H7 (cell line): Measurements from ENCODE around the gene DCAF15. TPM values are rescaled to one million over a fixed set of nuclear protein-coding genes. Genes with fewer than 3 reads are reported as not detected.

Experiments
- DNase-seq: peaks from one replicate; pipeline ENCODE4 v3.0.0; 2012
- H3K27me3 ChIP-seq: 2 replicates; pipeline ENCODE4 v1.6.0; 2011; ENCODE audit warnings: mild to moderate bottlenecking, low read length; ENCODE audit not compliant: control insufficient read depth, insufficient read depth
- H3K36me3 ChIP-seq: replicated peaks from 2 replicates; pipeline ENCODE4 v1.5.1; 2011; ENCODE audit warnings: low read length; ENCODE audit not compliant: control insufficient read depth, insufficient read depth
- H3K4me3 ChIP-seq: 2 replicates; pipeline ENCODE4 v1.5.1; 2011; ENCODE audit warnings: low read depth, mild to moderate bottlenecking, control low read depth, low read length, moderate library complexity; ENCODE audit not compliant: insufficient read depth
- total RNA-seq: library from RNA; depleted of rRNA; stranded (reverse); fragments of >200 nt; shearing (Covaris generic); gene quantifications from 2 replicates; pipeline ENCODE4 v1.2.3, GENCODE V29; 2014

The DCAF15 gene
- total RNA-seq, 1 experiment from 2014 or later = 92.9 TPM

DNA sequence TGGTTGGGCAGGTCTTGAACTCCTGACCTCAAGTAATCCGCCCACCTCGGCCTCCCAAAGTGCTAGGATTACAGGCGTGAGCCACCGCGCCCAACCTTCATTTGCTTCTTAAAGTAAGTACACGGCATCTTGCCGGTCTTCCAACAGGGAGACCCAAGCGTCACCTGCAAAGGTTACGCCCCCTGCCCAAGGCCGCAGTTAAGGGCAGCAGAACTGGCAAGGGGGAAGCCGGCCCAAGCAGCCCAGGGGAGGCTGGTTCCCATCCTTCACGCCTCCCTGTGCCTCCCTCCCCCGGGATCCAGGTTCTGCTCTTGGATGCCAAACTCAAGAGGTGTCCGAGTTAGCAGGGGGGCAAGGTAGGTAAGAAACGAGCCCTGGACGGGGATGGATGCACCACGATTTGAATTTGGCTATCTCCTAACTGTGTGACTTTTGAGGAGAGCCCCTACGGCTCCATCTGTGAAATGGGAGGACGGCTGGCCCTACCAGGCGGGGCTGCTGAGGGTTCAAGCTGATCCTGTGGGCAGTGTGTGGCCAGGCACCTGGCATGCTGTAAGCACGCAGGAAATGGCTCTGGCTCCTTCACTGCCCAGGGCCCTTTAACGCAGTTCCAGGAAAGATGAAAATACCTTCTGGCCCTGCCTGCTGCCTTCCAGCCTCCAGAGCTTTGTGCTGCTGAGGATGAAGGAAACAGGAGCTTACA is 44.8 kb downstream of the DCAF15 start:
- no peaks in the 10 kb centered on the region; the same call in none of the 2 replicates for H3K36me3 ChIP-seq
- DNase-seq = peak; percentile 45

DNA sequence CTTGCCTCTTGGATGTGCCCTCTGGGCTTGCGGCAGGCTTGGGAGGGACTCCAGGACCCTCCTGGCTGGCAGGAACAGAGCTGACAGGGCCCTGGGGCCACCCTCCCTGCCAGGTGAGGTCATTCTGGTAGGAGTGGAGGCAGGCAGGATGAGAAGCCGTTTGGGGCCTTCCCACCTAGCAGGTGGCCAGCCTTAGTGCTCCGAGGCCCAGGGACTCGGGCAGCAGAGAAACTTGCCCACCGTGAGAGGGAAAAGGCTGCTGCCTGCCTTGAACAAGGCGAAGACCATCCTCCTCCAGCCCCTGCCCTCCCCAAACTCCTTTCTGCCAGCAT is 45.3 kb downstream of the DCAF15 start:
- no peak overlapping the region for H3K4me3 ChIP-seq
- DNase-seq = no peak

More for the DNA sequence above, 44.8 kb downstream of the DCAF15 start:
- no peaks in the 10 kb centered on the region for H3K27me3 ChIP-seq
- H3K4me3 ChIP-seq = no peak overlapping the region

DNA sequence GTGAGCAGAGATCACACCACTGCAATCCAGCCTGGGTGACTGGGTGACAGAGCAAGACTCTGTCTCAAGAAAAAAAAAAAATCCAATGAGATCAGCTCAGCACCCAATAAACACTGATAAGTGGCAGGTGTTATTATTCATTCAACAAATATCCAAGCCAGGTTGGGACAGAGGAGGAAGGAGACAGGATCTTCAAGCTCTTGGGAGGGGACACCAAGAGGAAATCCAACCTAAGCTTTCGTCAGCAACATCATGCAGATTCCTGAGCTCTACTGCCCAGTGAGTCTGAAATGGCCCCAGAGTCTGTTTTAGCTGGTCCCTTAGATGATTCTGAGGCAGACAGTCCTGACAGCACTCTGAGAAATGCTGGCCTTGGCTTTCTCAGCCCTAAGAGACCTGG is 46.1 kb downstream of the DCAF15 start:
- no peak for DNase-seq
- H3K4me3 ChIP-seq = no peak overlapping the region
- H3K36me3 ChIP-seq = no peaks in the 10 kb centered on the region; the same call in 1 of the 2 replicates
- H3K27me3 ChIP-seq = no peaks in the 10 kb centered on the region

More for the DNA sequence above, 45.3 kb downstream of the DCAF15 start:
- Histone ChIP-seq H3K27me3 (no peaks in the 10 kb centered on the region), H3K36me3 (no peaks in the 10 kb centered on the region; the same call in none of the 2 replicates)

DNA sequence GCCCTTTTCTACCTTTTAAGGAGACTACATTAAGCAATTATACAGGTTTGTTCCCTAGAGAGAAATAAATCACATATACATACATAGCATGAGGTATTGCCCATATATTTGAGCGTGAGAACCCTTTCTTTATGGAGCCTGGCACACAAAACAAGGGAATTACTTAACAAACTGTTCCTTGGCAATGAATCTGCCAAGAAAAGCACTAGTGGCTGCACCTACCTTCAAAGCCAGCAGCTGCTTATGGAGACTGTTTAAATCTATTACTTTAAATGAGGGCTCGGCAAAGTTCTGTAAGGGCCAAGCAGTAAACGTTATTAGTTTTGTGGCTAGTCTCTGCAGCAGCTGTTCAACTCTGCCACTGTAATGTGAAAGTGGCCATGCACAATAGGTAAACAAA is 46.8 kb downstream of the DCAF15 start:
- DNase-seq = no peak
- Histone ChIP-seq H3K36me3 (no peaks in the 10 kb centered on the region; the same call in 1 of the 2 replicates), H3K27me3 (no peaks in the 10 kb centered on the region), H3K4me3 (no peak overlapping the region)

DNA sequence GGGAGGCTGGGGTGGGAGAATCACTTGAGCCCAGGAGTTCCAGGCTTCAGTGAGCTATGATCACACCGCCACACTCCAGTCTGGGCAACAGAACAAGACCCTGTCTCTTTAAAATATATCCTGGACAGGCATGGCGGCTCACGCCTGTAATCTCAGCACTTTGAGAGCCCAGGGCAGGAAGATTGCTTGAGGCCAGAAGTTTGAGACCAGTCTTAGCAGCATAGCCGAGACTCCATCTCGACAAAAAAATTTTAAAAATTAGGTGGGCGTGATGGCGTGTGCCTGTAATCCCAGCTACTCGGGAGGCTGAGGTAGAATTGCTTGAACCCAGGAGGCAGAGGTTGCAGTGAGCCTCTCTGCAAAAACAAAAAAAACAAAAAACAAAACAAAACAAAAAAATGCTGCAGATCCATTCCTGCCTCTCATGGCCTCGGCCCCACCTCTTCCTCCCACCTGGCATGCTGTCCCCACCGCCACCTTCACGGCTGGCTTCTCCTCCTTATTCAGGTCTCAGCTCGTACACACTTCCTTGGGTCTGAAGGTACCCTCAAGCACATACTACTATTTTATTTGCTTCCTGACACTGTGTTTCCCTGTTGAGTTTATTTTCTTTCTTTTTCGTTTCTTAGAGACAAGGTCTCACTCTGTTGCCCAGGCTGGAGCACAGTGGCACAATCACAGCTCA is 48.5 kb downstream of the DCAF15 start:
- Histone ChIP-seq H3K36me3 (no peaks in the 10 kb centered on the region; the same call in 1 of the 2 replicates), H3K4me3 (no peak overlapping the region), H3K27me3 (no peaks in the 10 kb centered on the region)
- no peak for DNase-seq

DNA sequence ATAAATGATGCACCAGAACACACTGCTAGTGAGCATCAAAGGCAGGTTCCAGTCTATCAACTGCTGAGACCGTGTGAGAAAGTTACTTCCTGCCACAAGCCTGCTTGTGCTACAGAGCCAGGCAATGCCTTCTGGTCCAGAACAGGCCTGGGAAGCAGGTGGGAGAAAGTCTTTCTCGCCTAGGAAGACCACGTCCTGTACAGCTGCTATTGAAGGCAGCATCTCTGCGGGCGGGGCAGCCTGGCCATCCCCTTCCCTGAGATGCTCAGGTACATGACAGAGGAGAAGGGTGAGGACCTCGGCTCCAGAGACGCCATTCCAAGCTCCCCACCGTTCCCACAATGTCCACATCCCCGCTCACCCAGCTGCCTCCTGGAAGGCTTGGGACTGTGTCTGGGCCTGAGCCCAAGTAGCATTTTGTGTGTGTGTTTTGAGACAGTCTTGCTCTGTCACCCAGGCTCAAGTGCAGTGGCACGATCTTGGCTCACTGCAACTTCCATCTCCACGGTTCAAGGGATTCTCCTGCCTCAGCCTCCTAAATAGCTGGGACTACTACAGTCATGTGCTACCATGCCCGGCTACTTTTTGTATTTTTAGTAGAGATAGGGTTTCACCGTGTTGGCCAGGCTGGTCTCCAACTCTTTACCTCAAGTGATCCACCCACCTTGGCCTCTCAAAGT is 50.4 kb downstream of the DCAF15 start:
- no peak for DNase-seq
- H3K4me3 ChIP-seq = no peak overlapping the region
- no peaks in the 10 kb centered on the region; the same call in 1 of the 2 replicates for H3K36me3 ChIP-seq
- H3K27me3 ChIP-seq = no peaks in the 10 kb centered on the region

DNA sequence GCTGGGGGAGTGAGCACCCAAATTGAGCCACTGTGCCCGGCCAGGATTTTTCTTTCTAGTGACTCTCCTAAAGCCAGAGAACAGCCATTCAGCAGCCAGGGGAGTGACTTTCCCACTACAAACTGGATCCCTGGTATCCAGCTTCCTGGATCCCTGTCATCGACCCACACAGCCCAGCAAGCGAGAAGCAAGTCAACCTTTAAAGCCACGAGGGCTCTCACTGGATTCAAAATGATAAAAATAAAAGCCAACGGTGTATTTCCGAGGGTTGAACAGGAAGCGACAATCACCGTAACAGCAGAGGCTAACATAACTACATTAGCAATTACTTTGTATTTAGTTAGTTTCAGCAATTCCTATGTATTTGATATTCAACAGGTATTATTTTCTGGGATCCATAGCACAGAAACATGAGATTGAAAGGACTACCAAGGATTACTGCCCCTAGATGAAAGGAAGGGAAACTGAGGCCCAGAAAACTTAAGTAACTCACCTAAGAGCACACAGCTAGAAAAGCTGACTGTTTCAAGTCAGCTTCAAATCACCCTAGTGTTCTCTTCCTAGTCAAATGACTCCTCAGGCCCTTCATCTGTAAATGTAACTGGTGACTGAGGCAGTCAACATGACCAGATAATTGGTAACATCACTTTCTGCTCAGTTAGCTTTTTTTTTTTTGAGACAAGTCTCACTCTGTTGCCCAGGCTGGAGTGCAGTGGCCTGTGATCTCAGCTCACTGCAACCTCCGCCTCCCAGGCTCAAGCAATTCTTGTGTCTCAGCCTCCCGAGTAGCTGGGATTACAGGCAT is 51.1 kb downstream of the DCAF15 start:
- no peak for DNase-seq
- no peaks in the 10 kb centered on the region for H3K27me3 ChIP-seq
- no peaks in the 10 kb centered on the region; the same call in 1 of the 2 replicates for H3K36me3 ChIP-seq
- no peak overlapping the region for H3K4me3 ChIP-seq

DNA sequence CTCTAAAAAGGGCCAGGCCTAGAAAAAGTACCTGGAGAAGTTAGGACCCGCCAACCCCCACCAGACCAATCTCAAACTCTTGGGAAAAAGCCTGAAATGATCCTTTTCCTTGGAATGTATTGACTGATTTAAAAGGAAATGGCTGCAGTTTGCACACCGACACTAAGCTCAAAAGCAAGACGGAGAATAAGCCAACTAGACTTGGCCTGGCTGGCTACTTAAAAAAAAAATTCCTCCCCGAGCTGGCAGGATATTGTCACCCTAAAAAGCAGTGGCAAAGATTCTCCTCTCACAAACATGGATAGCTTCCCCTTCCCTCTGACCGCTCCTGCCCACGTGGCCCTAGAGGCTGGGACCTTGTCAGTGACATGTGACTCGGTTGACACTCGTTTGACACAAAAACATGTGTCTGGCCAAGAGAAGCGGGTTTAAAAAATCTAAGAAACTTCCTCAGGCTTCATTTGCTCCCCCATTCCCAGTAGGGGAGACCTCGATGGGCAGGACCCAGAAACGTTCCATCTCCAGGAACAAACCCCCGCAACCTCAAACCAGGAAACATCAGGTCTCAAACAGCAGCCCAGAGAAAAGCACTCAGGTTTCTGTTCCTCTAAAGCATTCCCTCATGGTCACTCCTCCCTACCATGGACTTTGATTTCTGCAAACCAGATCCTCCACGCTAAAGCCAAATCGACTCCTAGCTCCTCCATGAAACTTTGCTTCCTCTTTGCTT is 52.5 kb downstream of the DCAF15 start:
- Histone ChIP-seq H3K27me3 (no peaks in the 10 kb centered on the region), H3K4me3 (no peak overlapping the region), H3K36me3 (no peaks in the 10 kb centered on the region; the same call in 1 of the 2 replicates)
- no peak for DNase-seq

DNA sequence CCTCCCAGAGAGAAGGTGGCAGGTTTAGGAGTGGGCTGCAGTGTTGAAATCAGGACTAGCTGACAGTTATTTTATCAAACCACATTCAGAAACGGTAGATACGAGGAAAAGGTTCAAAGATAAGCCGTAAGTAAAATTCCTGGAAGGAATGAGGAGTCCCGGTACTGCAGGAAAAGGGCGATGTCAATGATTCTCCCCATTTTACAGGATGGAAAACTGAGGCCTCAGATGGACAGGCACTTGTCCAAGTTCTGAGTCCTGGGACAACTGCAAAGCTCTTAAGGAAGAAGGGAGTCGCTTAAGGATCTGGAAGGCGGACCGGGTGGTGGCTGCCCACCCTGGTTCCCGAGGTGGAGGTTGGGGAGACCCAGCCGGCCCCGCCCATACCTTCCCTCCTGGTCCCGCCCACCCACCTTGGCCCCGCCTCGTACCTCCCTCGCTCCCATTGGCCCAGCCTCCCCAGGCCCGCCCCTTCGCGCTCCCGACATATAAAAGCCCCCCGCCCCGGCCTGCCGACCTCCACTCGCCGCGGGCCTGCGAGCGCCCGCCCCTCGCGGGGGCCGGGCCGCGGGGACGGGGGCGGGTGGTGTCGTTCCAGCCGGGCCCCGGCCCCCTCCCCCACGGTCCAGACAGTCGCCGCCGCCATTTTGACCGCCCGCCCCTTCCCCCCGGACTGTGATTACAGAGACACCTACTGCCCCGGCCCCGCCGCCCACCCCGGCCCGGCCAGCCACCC is 53.2 kb downstream of the DCAF15 start:
- peak; percentile 97 for DNase-seq
- peak overlapping the region; percentile 75 for H3K4me3 ChIP-seq
- no peaks in the 10 kb centered on the region for H3K27me3 ChIP-seq
- no peaks in the 10 kb centered on the region for H3K36me3 ChIP-seq

DNA sequence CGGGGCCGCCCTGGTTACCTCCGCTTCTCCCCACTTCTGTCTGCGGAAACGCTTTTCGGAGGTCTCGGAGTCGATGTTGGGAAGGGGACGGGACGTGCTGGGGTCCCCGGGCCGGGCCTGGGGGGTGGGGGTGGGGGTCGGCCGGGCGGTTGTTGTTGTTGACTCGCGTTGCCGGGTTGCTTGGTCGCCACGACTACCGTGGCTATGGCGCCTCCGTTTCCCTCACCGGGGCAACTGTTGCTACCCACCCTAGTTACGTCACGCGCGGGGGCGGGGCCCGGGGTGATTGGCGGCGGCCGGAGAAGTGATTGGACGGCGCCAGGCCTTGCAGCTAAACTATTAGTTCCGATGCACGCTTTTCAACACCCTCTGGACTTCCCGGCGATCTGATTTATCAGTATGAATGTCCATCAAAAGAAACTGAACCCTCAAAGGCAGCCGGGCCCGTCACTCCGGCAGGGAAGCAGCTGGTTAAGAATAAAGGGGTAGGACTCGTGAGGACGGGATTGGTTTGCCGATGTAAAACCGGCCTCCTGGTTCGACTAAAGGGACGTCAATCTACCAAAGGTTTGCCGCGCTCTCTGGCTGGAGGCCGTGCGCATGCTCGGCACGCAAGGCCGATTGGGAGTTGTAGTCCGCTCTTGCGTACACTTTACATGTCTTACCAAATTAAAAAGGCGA is 53.9 kb downstream of the DCAF15 start, which contains the start of gene RFX1:
RFX1 (minus strand) TSS at position 236 of the 681 bp plus-strand sequence. CDS start 12,477 bp downstream, outside the sequence.
- H3K27me3 ChIP-seq = no peaks in the 10 kb centered on the region
- no peaks in the 10 kb centered on the region for H3K36me3 ChIP-seq
- DNase-seq = peak; percentile 94
- H3K4me3 ChIP-seq = peak within 1 kb of the TSS; percentile 75

DNA sequence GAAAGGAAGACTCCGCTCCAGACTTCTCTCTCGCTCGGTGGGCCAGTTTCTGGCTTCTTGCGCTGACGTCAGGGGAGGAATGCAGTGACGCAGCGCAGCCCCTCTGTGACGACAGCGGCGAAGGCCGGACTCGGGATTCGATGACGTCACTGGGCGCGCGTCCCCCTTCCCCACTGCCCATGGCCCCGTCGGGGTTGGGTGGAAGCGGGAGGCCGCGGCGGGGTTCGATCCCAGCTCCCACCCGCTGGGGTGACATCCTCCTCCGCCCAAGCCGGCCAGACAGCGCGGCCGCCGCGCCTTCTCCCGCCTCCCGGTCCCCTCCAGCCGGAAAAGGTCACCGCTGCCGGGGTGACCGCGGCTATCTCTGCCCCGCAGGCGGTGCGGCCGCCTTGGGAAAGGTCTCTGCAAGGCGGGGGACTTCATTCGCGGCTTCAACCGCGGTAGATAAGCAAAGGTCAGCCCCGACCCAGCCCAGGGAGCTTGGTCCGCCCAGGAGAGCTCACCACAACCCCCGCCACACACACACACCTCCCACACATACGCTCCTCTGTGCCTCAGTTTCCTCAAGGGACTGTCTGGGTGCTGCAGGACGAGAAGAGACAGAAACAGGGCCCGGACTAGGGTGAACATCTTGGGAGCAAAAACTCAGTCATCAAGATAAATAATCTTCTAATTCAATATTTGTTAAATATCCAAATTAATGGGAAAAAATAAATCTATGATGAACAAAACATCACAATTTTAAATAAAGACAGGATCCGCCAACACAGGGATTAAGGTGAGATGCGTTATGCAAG is 54.7 kb downstream of the DCAF15 start:
- H3K4me3 ChIP-seq = peak overlapping the region; percentile 75
- H3K36me3 ChIP-seq = no peaks in the 10 kb centered on the region
- H3K27me3 ChIP-seq = no peaks in the 10 kb centered on the region
- DNase-seq = peak; percentile 89
